HT-29 (cell line): ENCODE data around the gene DHRS3. TPM values are rescaled to one million over a fixed set of nuclear protein-coding genes. Genes with fewer than 3 reads are reported as not detected.
A peak's percentile ranks its signal among the peaks of the same experiment; 100 is the strongest.
"Not testable (repeated sequence)": the region's sequence is repeated elsewhere in the genome, so short reads cannot be mapped to it uniquely, and the experiment has no call there.

Source experiments
- DNase-seq: peaks from one replicate; pipeline ENCODE4 v3.0.0-alpha.2; 2015; ENCODE audit warnings: low spot score
- total RNA-seq: library from RNA; depleted of rRNA; stranded (reverse); fragments of >200 nt; shearing (Covaris generic); gene quantifications from 2 replicates; pipeline ENCODE4 v1.2.3, GENCODE V29; 2014

DHRS3 gene
- total RNA-seq, 1 experiment from 2014 or later: 84.8 TPM

GRCh38 chr1:12540580-12541273, 77.3 kb downstream of the DHRS3 start:
- no peak for DNase-seq

- DNase-seq: peak; percentile 81
These were observed 78.1 kb downstream of the DHRS3 start for GRCh38 chr1:12539705-12540579.

GRCh38 chr1:12539320-12539704, 78.7 kb downstream of the DHRS3 start:
- DNase-seq: no peak

GRCh38 chr1:12538536-12538935, 79.5 kb downstream of the DHRS3 start:
- DNase-seq: not testable (repeated sequence)

GRCh38 chr1:12537906-12538461, 80.0 kb downstream of the DHRS3 start:
- no peak for DNase-seq

GRCh38 chr1:12537294-12537693, 80.7 kb downstream of the DHRS3 start:
- DNase-seq: no peak

GRCh38 chr1:12536023-12536639, 81.9 kb downstream of the DHRS3 start:
- no peak for DNase-seq

GRCh38 chr1:12532405-12533315, 85.3 kb downstream of the DHRS3 start:
- no peak for DNase-seq

GRCh38 chr1:12531179-12531499, 86.9 kb downstream of the DHRS3 start:
- no peak for DNase-seq

- no peak for DNase-seq
These were observed 87.4 kb downstream of the DHRS3 start for GRCh38 chr1:12530462-12531178.

- DNase-seq: no peak
These were observed 88.3 kb downstream of the DHRS3 start for GRCh38 chr1:12529640-12530174.

GRCh38 chr1:12528021-12528852, 89.8 kb downstream of the DHRS3 start:
- DNase-seq: peak; percentile 87

- no peak for DNase-seq
These were observed 90.4 kb downstream of the DHRS3 start for GRCh38 chr1:12527564-12527963.

GRCh38 chr1:12525311-12526181, 92.5 kb downstream of the DHRS3 start:
- peak; percentile 16 for DNase-seq

GRCh38 chr1:12524266-12524665, 93.7 kb downstream of the DHRS3 start:
- DNase-seq: no peak

GRCh38 chr1:12522780-12523179, 95.2 kb downstream of the DHRS3 start:
- not testable (repeated sequence) for DNase-seq

- DNase-seq: no peak
These were observed 96.9 kb downstream of the DHRS3 start for GRCh38 chr1:12521096-12521495.

GRCh38 chr1:12519693-12520364, 98.2 kb downstream of the DHRS3 start:
- no peak for DNase-seq
